NCI-H128 (cell line): ENCODE measurements around the gene CEP85L.

ENCODE experiments used
- DNase-seq: peaks from one replicate; lab custom pipeline; 2025; ENCODE audit not compliant: unreplicated experiment; lab: John Stamatoyannopoulos, UW

The CEP85L gene

GRCh38 chr6:118502169-118502568, 149.2 kb downstream of the CEP85L start:
- no peak for DNase-seq

GRCh38 chr6:118501765-118502164, 149.6 kb downstream of the CEP85L start:
- no peak for DNase-seq

GRCh38 chr6:118501099-118501498, 150.3 kb downstream of the CEP85L start:
- no peak for DNase-seq

GRCh38 chr6:118500130-118501015, 151.0 kb downstream of the CEP85L start:
- DNase-seq, result no peak

GRCh38 chr6:118495485-118496280, 155.7 kb downstream of the CEP85L start:
- no peak for DNase-seq

GRCh38 chr6:118494091-118494490, 157.3 kb downstream of the CEP85L start:
- no peak for DNase-seq

- DNase-seq, result no peak
Measured at GRCh38 chr6:118489990-118490389, 161.4 kb downstream of the CEP85L start.

GRCh38 chr6:118488631-118489030, 162.8 kb downstream of the CEP85L start:
- DNase-seq, result no peak

- DNase-seq, result no peak
Measured at GRCh38 chr6:118485601-118486550, 165.5 kb downstream of the CEP85L start.

- no peak for DNase-seq
Measured at GRCh38 chr6:118476551-118476950, 174.8 kb downstream of the CEP85L start.

- no peak for DNase-seq
Measured at GRCh38 chr6:118473266-118473665, 178.1 kb downstream of the CEP85L start.

GRCh38 chr6:118469468-118469867, 181.9 kb downstream of the CEP85L start:
- DNase-seq, result no peak

GRCh38 chr6:118468682-118469465, 182.5 kb downstream of the CEP85L start:
- DNase-seq, result peak; percentile 43

GRCh38 chr6:118467181-118467580, 184.2 kb downstream of the CEP85L start:
- DNase-seq, result no peak

- no peak for DNase-seq
Measured at GRCh38 chr6:118464620-118465019, 186.8 kb downstream of the CEP85L start.

- DNase-seq, result no peak
Measured at GRCh38 chr6:118460958-118461470, 190.4 kb downstream of the CEP85L start.

GRCh38 chr6:118456982-118457381, 194.4 kb downstream of the CEP85L start:
- no peak for DNase-seq

- no peak for DNase-seq
Measured at GRCh38 chr6:118451839-118452238, 199.6 kb downstream of the CEP85L start.

- DNase-seq, result no peak
Measured at GRCh38 chr6:118444796-118445195, 206.6 kb downstream of the CEP85L start.

- no peak for DNase-seq
Measured at GRCh38 chr6:118436482-118436881, 214.9 kb downstream of the CEP85L start.
